ENCODE measurements around the gene EYA2. TPM values are rescaled to one million over a fixed set of nuclear protein-coding genes. Genes with fewer than 3 reads are reported as not detected.

Gene EYA2
- total RNA-seq, 1 experiment from 2014 or later = 0.25 TPM

- H3K9me3 ChIP-seq = peaks cover 11% of the 10 kb centered on the region
- Mint-ChIP-seq H3K4me3 (ENCODE audit: unreplicated experiment) (no peak overlapping the region), H3K36me3 (ENCODE audit: insufficient read depth, unreplicated experiment) (no peaks in the 10 kb centered on the region), H3K9me3 (ENCODE audit: unreplicated experiment) (peaks cover 12% of the 10 kb centered on the region), H3K4me1 (ENCODE audit: low read depth, unreplicated experiment) (no peaks in the 10 kb centered on the region), H3K27me3 (ENCODE audit: insufficient read depth, unreplicated experiment) (peaks cover 31% of the 10 kb centered on the region), H3K27ac (ENCODE audit: unreplicated experiment) (no peak overlapping the region)
- ChIA-PET CTCF (no interaction called here), POLR2A (no interaction called here)
- TF ChIP-seq, protein P1, sequence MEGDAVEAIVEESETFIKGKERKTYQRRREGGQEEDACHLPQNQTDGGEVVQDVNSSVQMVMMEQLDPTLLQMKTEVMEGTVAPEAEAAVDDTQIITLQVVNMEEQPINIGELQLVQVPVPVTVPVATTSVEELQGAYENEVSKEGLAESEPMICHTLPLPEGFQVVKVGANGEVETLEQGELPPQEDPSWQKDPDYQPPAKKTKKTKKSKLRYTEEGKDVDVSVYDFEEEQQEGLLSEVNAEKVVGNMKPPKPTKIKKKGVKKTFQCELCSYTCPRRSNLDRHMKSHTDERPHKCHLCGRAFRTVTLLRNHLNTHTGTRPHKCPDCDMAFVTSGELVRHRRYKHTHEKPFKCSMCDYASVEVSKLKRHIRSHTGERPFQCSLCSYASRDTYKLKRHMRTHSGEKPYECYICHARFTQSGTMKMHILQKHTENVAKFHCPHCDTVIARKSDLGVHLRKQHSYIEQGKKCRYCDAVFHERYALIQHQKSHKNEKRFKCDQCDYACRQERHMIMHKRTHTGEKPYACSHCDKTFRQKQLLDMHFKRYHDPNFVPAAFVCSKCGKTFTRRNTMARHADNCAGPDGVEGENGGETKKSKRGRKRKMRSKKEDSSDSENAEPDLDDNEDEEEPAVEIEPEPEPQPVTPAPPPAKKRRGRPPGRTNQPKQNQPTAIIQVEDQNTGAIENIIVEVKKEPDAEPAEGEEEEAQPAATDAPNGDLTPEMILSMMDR (IDR thresholded peaks at IDR 0.05; ENCODE audit: insufficient read depth in 1 of 2, low read depth in 1 of 2, low read length in 1 of 2, severe bottlenecking in 1 of 2, unreplicated experiment in 1 of 2) = no peak
- H3K27me3 ChIP-seq (replicated peaks; ENCODE audit: control insufficient read depth, insufficient read depth, low read length) = peaks cover 1% of the 10 kb centered on the region; the same call in 1 of the 2 replicates
- intact Hi-C loops (cut with micrococcal nuclease; ENCODE audit: unreplicated experiment) = no loop called here
- no peak for DNase-seq
- no TSS peak for BruUV-seq (replicated peaks)
- no peaks in the 10 kb centered on the region; the same call in 1 of the 2 replicates for H3K4me1 ChIP-seq
- no peak overlapping the region for H3K4me3 ChIP-seq (ENCODE audit: low read depth, low read length)
- H3K36me3 ChIP-seq (ENCODE audit: control insufficient read depth, insufficient read depth, low read length) = no peaks in the 10 kb centered on the region
These were observed 132.8 kb downstream of the EYA2 start for GRCh38 chr20:47027456-47027855.

- Mint-ChIP-seq H3K9me3 (ENCODE audit: unreplicated experiment) (peaks cover 12% of the 10 kb centered on the region), H3K4me1 (ENCODE audit: low read depth, unreplicated experiment) (no peaks in the 10 kb centered on the region), H3K36me3 (ENCODE audit: insufficient read depth, unreplicated experiment) (no peaks in the 10 kb centered on the region), H3K27me3 (ENCODE audit: insufficient read depth, unreplicated experiment) (peaks cover 20% of the 10 kb centered on the region), H3K4me3 (ENCODE audit: unreplicated experiment) (no peak overlapping the region), H3K27ac (ENCODE audit: unreplicated experiment) (no peak overlapping the region)
- Histone ChIP-seq H3K9me3 (peaks cover 11% of the 10 kb centered on the region), H3K27me3 (replicated peaks; ENCODE audit: control insufficient read depth, insufficient read depth, low read length) (peaks cover 1% of the 10 kb centered on the region; the same call in 1 of the 2 replicates), H3K36me3 (ENCODE audit: control insufficient read depth, insufficient read depth, low read length) (no peaks in the 10 kb centered on the region), H3K4me1 (no peaks in the 10 kb centered on the region; the same call in 1 of the 2 replicates), H3K4me3 (ENCODE audit: low read depth, low read length) (no peak overlapping the region)
- TF ChIP-seq, protein P1 (IDR thresholded peaks at IDR 0.05; ENCODE audit: insufficient read depth in 1 of 2, low read depth in 1 of 2, low read length in 1 of 2, severe bottlenecking in 1 of 2, unreplicated experiment in 1 of 2) = no peak
- DNase-seq = no peak
- BruUV-seq (replicated peaks) = no TSS peak
- POLR2A ChIA-PET = no interaction called here
- intact Hi-C loops (cut with micrococcal nuclease; ENCODE audit: unreplicated experiment) = no loop called here
- CTCF ChIA-PET = no interaction called here
These were observed 133.8 kb downstream of the EYA2 start for GRCh38 chr20:47028487-47028886.

DNA sequence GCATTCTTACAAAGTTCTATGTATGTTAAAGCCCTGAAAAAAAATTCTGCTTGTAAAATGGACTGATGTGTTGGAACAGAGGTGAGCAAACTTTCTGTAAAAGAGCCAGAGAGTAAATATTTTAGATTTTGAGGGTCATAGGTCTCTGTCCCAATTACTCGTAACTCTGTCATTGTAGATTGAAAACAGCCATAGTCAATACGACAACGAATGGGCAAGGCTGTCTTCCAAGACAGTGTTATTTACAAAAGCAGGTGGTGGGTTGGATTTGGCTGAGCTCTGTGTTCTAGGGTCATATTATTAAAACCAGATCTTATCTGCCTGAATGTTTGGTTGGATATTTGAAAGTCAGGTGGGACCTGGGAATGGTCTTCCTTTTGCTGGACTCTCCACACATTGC, 135.2 kb downstream of the EYA2 start:
- no peak for DNase-seq
- H3K4me1 Mint-ChIP-seq (ENCODE audit: low read depth, unreplicated experiment) = no peaks in the 10 kb centered on the region
- Histone ChIP-seq H3K36me3 (ENCODE audit: control insufficient read depth, insufficient read depth, low read length) (no peaks in the 10 kb centered on the region), H3K4me3 (ENCODE audit: low read depth, low read length) (no peak overlapping the region), H3K27me3 (replicated peaks; ENCODE audit: control insufficient read depth, insufficient read depth, low read length) (peaks cover 1% of the 10 kb centered on the region; the same call in 1 of the 2 replicates), H3K9me3 (peaks cover 11% of the 10 kb centered on the region), H3K4me1 (no peaks in the 10 kb centered on the region; the same call in 1 of the 2 replicates)
- CTCF ChIA-PET = no interaction called here
- peaks cover 12% of the 10 kb centered on the region for H3K9me3 Mint-ChIP-seq (ENCODE audit: unreplicated experiment)
- H3K4me3 Mint-ChIP-seq (ENCODE audit: unreplicated experiment) = no peak overlapping the region
- H3K36me3 Mint-ChIP-seq (ENCODE audit: insufficient read depth, unreplicated experiment) = no peaks in the 10 kb centered on the region
- TF ChIP-seq, protein P1 (IDR thresholded peaks at IDR 0.05; ENCODE audit: insufficient read depth in 1 of 2, low read depth in 1 of 2, low read length in 1 of 2, severe bottlenecking in 1 of 2, unreplicated experiment in 1 of 2) = no peak
- intact Hi-C loops (cut with micrococcal nuclease; ENCODE audit: unreplicated experiment) = no loop called here
- no TSS peak for BruUV-seq (replicated peaks)
- no peak overlapping the region for H3K27ac Mint-ChIP-seq (ENCODE audit: unreplicated experiment)
- POLR2A ChIA-PET = no interaction called here
- H3K27me3 Mint-ChIP-seq (ENCODE audit: insufficient read depth, unreplicated experiment) = peaks cover 13% of the 10 kb centered on the region

Measured in Caco-2 (cell line).